ENCODE measurements around the gene EDEM3. TPM values are rescaled to one million over a fixed set of nuclear protein-coding genes. Genes with fewer than 3 reads are reported as not detected.

EDEM3 gene, protein sequence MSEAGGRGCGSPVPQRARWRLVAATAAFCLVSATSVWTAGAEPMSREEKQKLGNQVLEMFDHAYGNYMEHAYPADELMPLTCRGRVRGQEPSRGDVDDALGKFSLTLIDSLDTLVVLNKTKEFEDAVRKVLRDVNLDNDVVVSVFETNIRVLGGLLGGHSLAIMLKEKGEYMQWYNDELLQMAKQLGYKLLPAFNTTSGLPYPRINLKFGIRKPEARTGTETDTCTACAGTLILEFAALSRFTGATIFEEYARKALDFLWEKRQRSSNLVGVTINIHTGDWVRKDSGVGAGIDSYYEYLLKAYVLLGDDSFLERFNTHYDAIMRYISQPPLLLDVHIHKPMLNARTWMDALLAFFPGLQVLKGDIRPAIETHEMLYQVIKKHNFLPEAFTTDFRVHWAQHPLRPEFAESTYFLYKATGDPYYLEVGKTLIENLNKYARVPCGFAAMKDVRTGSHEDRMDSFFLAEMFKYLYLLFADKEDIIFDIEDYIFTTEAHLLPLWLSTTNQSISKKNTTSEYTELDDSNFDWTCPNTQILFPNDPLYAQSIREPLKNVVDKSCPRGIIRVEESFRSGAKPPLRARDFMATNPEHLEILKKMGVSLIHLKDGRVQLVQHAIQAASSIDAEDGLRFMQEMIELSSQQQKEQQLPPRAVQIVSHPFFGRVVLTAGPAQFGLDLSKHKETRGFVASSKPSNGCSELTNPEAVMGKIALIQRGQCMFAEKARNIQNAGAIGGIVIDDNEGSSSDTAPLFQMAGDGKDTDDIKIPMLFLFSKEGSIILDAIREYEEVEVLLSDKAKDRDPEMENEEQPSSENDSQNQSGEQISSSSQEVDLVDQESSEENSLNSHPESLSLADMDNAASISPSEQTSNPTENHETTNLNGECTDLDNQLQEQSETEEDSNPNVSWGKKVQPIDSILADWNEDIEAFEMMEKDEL
- total RNA-seq = 10 to 100 TPM; 26.4 to 43.8 (median 35.8) TPM

DNA sequence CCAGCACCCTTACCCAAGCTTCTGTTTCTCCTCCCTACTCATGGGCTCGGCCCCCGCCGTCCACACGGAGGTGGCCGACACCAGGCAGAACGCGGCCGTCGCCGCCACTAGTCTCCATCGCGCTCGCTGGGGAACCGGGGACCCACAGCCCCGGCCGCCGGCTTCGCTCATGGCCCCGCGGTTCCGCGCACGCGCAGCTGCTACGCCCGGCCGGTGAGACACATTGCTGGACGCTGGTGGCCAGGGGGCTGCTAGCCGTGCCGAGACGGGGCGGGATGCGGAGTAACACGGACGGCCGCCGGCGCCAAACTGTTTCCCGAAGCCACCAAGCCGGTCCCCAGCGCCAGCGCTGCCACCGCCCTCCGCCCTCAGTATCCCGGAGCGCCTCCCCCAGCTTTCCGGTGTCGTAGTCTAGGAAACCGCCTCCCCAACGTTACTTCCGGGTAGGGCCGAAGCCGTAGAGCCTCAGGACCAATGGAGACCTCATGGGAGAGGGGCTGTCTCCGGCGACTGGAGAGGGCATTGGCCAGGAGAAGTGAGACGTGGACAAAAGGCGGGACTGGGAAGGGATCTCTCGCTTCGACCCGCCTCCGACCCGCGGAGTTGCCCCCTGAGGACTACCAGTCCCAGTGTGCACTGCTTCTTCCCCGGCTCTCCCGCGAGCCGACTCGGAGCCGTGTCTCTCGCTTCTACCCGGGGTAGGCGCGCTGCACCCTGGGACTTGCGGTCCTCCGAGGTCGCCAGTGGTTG lies at the start of gene EDEM3:
Gene EDEM3, minus strand, starts transcription at position 383 of the 750 bp plus-strand sequence. Its CDS starts 212 bp downstream, at position 171.
- peaks cover 0 to 19% (median 0%) of the 10 kb centered on the region in 4 donors for H3K4me1 ChIP-seq
- H3K27ac ChIP-seq = peak within 1 kb of the TSS; percentile 93 to 95 (median 94)
- TF ChIP-seq, protein P1, sequence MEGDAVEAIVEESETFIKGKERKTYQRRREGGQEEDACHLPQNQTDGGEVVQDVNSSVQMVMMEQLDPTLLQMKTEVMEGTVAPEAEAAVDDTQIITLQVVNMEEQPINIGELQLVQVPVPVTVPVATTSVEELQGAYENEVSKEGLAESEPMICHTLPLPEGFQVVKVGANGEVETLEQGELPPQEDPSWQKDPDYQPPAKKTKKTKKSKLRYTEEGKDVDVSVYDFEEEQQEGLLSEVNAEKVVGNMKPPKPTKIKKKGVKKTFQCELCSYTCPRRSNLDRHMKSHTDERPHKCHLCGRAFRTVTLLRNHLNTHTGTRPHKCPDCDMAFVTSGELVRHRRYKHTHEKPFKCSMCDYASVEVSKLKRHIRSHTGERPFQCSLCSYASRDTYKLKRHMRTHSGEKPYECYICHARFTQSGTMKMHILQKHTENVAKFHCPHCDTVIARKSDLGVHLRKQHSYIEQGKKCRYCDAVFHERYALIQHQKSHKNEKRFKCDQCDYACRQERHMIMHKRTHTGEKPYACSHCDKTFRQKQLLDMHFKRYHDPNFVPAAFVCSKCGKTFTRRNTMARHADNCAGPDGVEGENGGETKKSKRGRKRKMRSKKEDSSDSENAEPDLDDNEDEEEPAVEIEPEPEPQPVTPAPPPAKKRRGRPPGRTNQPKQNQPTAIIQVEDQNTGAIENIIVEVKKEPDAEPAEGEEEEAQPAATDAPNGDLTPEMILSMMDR (IDR thresholded peaks at IDR 0.05) = peak in 1 of 6 experiments; percentile 9
- TF ChIP-seq POLR2A (IDR thresholded peaks at IDR 0.05) = peak; percentile 93 to 94
- H3K4me3 ChIP-seq = peak within 1 kb of the TSS; percentile 90 to 97 (median 93)
- H3K27me3 ChIP-seq = no peaks in the 10 kb centered on the region
- no peaks in the 10 kb centered on the region for H3K36me3 ChIP-seq
- H3K9me3 ChIP-seq = no peaks in the 10 kb centered on the region
- peak; percentile 96 to 99 (median 97) for DNase-seq

DNA sequence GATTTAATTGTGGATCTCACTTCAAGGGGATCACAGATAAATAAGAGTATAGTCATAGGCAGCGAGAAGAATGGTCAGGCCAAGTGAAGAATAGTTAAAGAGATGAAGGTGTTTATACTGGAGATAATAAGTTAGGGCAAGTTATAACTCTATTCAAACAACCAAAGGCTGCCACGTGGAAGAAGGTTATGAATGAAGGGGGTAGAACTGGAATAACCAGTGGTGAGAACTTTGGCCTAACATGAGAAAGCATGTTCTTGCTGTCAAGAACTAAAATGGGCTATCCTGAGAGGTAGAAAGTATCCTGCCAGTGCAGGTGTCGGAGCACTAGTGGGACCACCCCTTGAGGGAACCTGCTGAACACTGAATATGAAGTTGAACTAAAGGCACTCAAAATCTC lies 49.6 kb upstream of the EDEM3 start:
- Histone ChIP-seq H3K27ac (no peak overlapping the region), H3K27me3 (no peaks in the 10 kb centered on the region), H3K4me3 (no peak overlapping the region), H3K9me3 (no peaks in the 10 kb centered on the region), H3K4me1 (peaks cover 0 to 7% (median 0%) of the 10 kb centered on the region in 4 donors), H3K36me3 (peaks cover 0 to 4% (median 0%) of the 10 kb centered on the region in 3 donors)
- DNase-seq = no peak
- TF ChIP-seq, protein P1 (IDR thresholded peaks at IDR 0.05) = no peak
- TF ChIP-seq POLR2A (IDR thresholded peaks at IDR 0.05) = no peak

DNA sequence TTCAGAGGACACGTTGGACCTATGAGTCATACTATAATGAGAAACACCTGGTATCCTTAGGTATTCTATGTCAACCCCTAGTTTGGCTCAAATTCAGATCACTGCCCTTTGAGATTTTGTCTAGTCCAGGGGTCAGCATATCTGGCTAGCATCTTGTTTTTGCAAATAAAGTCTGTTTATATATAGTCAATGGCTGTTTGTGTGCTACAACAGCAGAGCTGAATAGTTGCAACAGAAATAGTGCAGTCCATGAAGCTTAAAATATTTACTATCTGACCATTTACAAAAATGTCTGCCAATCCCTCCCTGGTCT lies 48.5 kb upstream of the EDEM3 start:
- Histone ChIP-seq H3K4me1 (peaks cover 0 to 7% (median 0%) of the 10 kb centered on the region in 4 donors), H3K4me3 (no peak overlapping the region), H3K27ac (no peak overlapping the region), H3K27me3 (no peaks in the 10 kb centered on the region), H3K9me3 (no peaks in the 10 kb centered on the region), H3K36me3 (peaks cover 0 to 4% (median 0%) of the 10 kb centered on the region in 3 donors)
- no peak for DNase-seq
- TF ChIP-seq POLR2A (IDR thresholded peaks at IDR 0.05) = no peak
- TF ChIP-seq, protein P1 (IDR thresholded peaks at IDR 0.05) = no peak

DNA sequence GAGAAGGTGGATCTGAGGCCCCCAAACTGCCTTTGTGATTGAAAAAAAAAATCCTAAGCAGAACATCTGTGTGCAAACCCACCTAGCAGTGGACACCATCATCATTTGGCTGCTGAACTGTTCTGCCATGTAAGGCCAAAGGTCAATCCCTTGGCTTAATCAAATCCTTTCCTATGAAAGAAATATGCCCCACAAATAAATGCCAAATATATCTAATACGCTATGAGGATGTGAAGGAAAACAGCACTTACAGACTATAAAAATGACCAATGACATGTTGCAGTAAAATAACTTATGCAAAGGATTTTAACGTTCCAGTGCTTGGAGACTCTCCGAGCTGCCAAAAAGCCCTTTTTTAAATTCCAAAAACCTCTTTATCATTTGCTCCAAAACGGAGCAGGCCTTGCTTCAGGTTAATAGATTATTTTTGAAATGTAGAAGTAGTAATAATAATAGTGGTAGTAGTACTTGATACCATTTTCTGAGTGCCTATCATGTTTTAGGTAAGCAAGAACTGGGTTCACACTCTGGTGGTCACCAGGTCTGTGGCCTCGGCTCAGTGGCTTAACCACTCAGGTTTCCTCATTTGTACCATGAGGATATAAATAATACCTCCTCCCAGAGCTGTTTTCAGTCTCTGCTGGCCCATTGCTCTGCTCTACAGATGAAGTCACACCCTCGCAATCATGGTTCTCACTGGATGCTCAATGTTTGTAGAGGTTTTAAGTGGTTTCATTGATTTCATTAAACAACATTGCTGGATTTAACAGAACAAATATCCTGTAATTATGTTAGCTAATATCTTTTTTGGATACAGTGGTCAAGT lies 47.9 kb upstream of the EDEM3 start:
- DNase-seq = no peak
- Histone ChIP-seq H3K27ac (no peak overlapping the region), H3K27me3 (no peaks in the 10 kb centered on the region), H3K4me3 (no peak overlapping the region), H3K36me3 (peaks cover 0 to 4% (median 0%) of the 10 kb centered on the region in 3 donors), H3K4me1 (peaks cover 0 to 7% (median 0%) of the 10 kb centered on the region in 4 donors), H3K9me3 (no peaks in the 10 kb centered on the region)
- TF ChIP-seq POLR2A (IDR thresholded peaks at IDR 0.05) = no peak
- TF ChIP-seq, protein P1 (IDR thresholded peaks at IDR 0.05) = no peak
